Body of pancreas (tissue), 4 donors: ENCODE data around the gene PSMC6. TPM values are rescaled to one million over a fixed set of nuclear protein-coding genes. Genes with fewer than 3 reads are reported as not detected.
"Not testable (repeated sequence)": the region's sequence is repeated elsewhere in the genome, so short reads cannot be mapped to it uniquely, and the experiment has no call there.

ENCODE experiments used
- ATAC-seq: fragments of 150-250 bp; one replicate; pipeline ENCODE4 v1.9.1; 2016
- DNase-seq, 4 donors: peaks; one replicate each; pipeline ENCODE4 v3.0.0-alpha.2; 2019
- H3K27ac ChIP-seq, 4 donors: fragments of 200-600 bp; sonication (generic); 1 replicate in 3 of 4; 2 replicates in 1 of 4; pipeline versions ENCODE4 v1.5.1 to v1.6.1; 2016 to 2019; ENCODE audit warnings: mild to moderate bottlenecking in 1 of 4, mixed read lengths in 1 of 4, moderate library complexity in 1 of 4
- H3K27me3 ChIP-seq, 2 donors: fragments of 200-600 bp; sonication (generic); one replicate each; pipeline ENCODE4 v1.6.0; 2016; ENCODE audit warnings: mild to moderate bottlenecking in 1 of 2
- H3K36me3 ChIP-seq, 2 donors: fragments of 200-600 bp; sonication (generic); replicated peaks in 1 of 2; 2 replicates each; pipeline ENCODE4 v1.5.1; 2016; ENCODE audit warnings: low read depth in 2 of 2; ENCODE audit not compliant: insufficient read depth in 1 of 2
- H3K4me1 ChIP-seq: fragments of 200-600 bp; sonication (generic); one replicate; pipeline ENCODE4 v1.6.0; 2016
- H3K4me3 ChIP-seq, 2 donors: fragments of 200-600 bp; sonication (generic); 1 replicate in 1 of 2; 2 replicates in 1 of 2; pipeline ENCODE4 v1.5.1; 2016 to 2019
- H3K9me3 ChIP-seq, 3 donors: fragments of 200-600 bp; sonication (generic); 1 replicate in 2 of 3; 2 replicates in 1 of 3; pipeline ENCODE4 v1.5.1; 2016
- CTCF ChIP-seq, 7 experiments: fragments of 450-650 bp in 4 of 7; fragments of 200-600 bp in 3 of 7; sonication (generic) in 3 of 7; IDR thresholded peaks; one replicate each; pipeline ENCODE4 v1.5.1; 2016 to 2019; ENCODE audit warnings: antibody characterized with exemption in 7 of 7
- POLR2A ChIP-seq, 3 donors: fragments of 450-650 bp; IDR thresholded peaks; one replicate each; pipeline ENCODE4 v1.6.1; 2016; ENCODE audit warnings: antibody characterized with exemption in 3 of 3, mild to moderate bottlenecking in 2 of 3
- WGBS, 2 donors: methylation state at CpG; one replicate each; pipeline ENCODE4 v1.1.5; 2017; 5-methylcytosine and 5-hydroxymethylcytosine counted together
- intact Hi-C: fragments of 100-400 bp; cut with DNase I; formaldehyde crosslinking; loops from one replicate; pipeline ENCODE4 v1.15.1; 2023
- total RNA-seq, 2 donors: library from RNA; depleted of rRNA; stranded (reverse); fragments of >200 nt; gene quantifications; one replicate each; pipeline ENCODE4 v1.1.0, GENCODE V29; 2016

Gene PSMC6
- total RNA-seq, 2 donors from 2014 or later: 37.2 to 66.7 TPM

- WGBS, 2 donors: 90 to 91% methylated on average over 4 of the region's 4 CpGs
- DNase-seq (no peak), ATAC-seq (no peak)
- intact Hi-C loops: no loop called here
- Histone ChIP-seq H3K4me1 (no peaks in the 10 kb centered on the region), H3K36me3 (peaks cover 6 to 40% of the 10 kb centered on the region in 2 donors), H3K9me3 (no peaks in the 10 kb centered on the region), H3K4me3 (no peak overlapping the region), H3K27me3 (no peaks in the 10 kb centered on the region), H3K27ac (no peak overlapping the region)
- TF ChIP-seq POLR2A (IDR thresholded peaks at IDR 0.05) (no peak), CTCF (IDR thresholded peaks at IDR 0.05) (no peak)
Observed at GRCh38 chr14:52723514-52724359, 16.7 kb downstream of the PSMC6 start.

GRCh38 chr14:52724360-52724644 is 17.3 kb downstream of the PSMC6 start:
- H3K9me3 ChIP-seq: no peaks in the 10 kb centered on the region
- H3K4me1 ChIP-seq: no peaks in the 10 kb centered on the region
- no peaks in the 10 kb centered on the region for H3K27me3 ChIP-seq
- TF ChIP-seq POLR2A (IDR thresholded peaks at IDR 0.05): no peak
- TF ChIP-seq CTCF (IDR thresholded peaks at IDR 0.05): no peak
- peaks cover 6 to 38% of the 10 kb centered on the region in 2 donors for H3K36me3 ChIP-seq
- intact Hi-C loops: no loop called here
- DNase-seq (no peak), ATAC-seq (no peak)
- H3K4me3 ChIP-seq: no peak overlapping the region
- no peak overlapping the region for H3K27ac ChIP-seq

GRCh38 chr14:52727509-52727908 is 20.5 kb downstream of the PSMC6 start:
- WGBS, 2 donors: 89 to 93% methylated on average over 2 of the region's 2 CpGs
- H3K4me3 ChIP-seq, H3K4me1 ChIP-seq, DNase-seq, H3K9me3 ChIP-seq, intact Hi-C loops, H3K27me3 ChIP-seq, ATAC-seq, H3K27ac ChIP-seq: not testable (repeated sequence)
- H3K36me3 ChIP-seq: peaks cover 0 to 18% of the 10 kb centered on the region in 2 donors

- H3K9me3 ChIP-seq, DNase-seq, H3K36me3 ChIP-seq, H3K4me3 ChIP-seq, ATAC-seq, intact Hi-C loops, H3K27me3 ChIP-seq: not testable (repeated sequence)
- peaks cover 13% of the 10 kb centered on the region for H3K4me1 ChIP-seq
- WGBS, 2 donors: 92 to 93% methylated on average over 15 of the region's 15 CpGs
- peak overlapping the region in 1 of 4 donors; percentile 89 for H3K27ac ChIP-seq
Observed at GRCh38 chr14:52729035-52729434, 22.0 kb downstream of the PSMC6 start.

DNA sequence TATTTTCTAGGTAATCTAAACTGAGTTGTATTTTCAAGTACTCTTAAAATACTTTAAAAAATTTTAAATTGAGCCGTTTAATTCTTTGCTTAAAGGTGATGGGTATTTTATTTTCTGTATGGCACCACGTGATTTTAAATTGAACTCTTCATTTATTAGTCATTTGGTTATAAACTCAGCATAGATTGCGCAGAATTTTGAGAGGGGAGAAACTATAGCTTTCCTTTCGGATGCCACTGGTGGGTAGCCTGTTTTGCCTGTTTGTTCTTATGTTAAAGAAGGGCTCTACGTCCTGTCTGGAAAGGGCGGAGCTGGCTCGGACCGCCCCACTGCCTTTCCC is 22.6 kb downstream of the PSMC6 start:
- intact Hi-C loops: no loop called here
- H3K9me3 ChIP-seq: no peaks in the 10 kb centered on the region
- TF ChIP-seq CTCF (IDR thresholded peaks at IDR 0.05): no peak
- TF ChIP-seq POLR2A (IDR thresholded peaks at IDR 0.05): no peak
- peaks cover 13% of the 10 kb centered on the region for H3K4me1 ChIP-seq
- no peak overlapping the region for H3K4me3 ChIP-seq
- H3K27ac ChIP-seq: peak overlapping the region in 3 of 4 donors; percentile 31 to 91 (median 89)
- peaks cover 0 to 6% of the 10 kb centered on the region in 2 donors for H3K36me3 ChIP-seq
- DNase-seq (no peak), ATAC-seq (no peak)
- 1 to 2% methylated on average over 8 of the region's 8 CpGs for WGBS, 2 donors
- H3K27me3 ChIP-seq: no peaks in the 10 kb centered on the region
